ENCODE results near the gene TRMT11. TPM values are rescaled to one million over a fixed set of nuclear protein-coding genes. Genes with fewer than 3 reads are reported as not detected.

Gene TRMT11
- polyA plus RNA-seq, 1 donor (not counting 4 experiments of a cell fraction or from before 2014, with no cell fraction given): 23.0 TPM

DNA sequence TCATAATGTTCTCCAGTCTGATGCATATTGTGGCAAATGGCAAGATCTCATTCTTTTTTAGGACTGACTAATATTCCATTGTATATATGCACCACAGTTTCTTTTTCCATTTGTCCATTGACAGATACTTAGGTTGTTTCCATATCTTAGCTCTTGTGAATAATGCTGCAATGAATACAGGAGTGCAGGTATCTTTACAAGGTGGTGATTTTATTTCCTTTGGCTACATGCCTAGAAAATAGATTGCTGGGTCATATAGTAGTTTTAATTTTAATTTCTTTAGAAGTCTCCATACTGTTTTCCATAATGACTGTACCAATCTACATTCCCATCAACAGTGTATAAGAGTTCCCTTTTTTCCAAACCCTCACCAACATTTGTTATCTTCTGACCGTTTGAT, 97.5 kb downstream of the TRMT11 start:
- DNase-seq (ENCODE audit: low read depth, low spot score): no peak
- H4K20me1 ChIP-seq (ENCODE audit: control insufficient read depth, extremely low read depth, insufficient read depth, low read length): no peaks in the 10 kb centered on the region
- no peaks in the 10 kb centered on the region for H3K4me1 ChIP-seq (ENCODE audit: control insufficient read depth, extremely low read depth, insufficient read depth, low read length)
- no peaks in the 10 kb centered on the region for H3K36me3 ChIP-seq (ENCODE audit: control insufficient read depth in 2 of 2, extremely low read depth in 1 of 2, insufficient read depth in 2 of 2, low read length in 2 of 2)
- H3K27ac ChIP-seq (ENCODE audit: control insufficient read depth, insufficient read depth, low read length): no peak overlapping the region
- no peaks in the 10 kb centered on the region for H3K79me2 ChIP-seq (ENCODE audit: control insufficient read depth, insufficient read depth, low read length)
- H3K9me3 ChIP-seq (ENCODE audit: control insufficient read depth, low read depth, low read length): no peaks in the 10 kb centered on the region
- TF ChIP-seq, protein P1, sequence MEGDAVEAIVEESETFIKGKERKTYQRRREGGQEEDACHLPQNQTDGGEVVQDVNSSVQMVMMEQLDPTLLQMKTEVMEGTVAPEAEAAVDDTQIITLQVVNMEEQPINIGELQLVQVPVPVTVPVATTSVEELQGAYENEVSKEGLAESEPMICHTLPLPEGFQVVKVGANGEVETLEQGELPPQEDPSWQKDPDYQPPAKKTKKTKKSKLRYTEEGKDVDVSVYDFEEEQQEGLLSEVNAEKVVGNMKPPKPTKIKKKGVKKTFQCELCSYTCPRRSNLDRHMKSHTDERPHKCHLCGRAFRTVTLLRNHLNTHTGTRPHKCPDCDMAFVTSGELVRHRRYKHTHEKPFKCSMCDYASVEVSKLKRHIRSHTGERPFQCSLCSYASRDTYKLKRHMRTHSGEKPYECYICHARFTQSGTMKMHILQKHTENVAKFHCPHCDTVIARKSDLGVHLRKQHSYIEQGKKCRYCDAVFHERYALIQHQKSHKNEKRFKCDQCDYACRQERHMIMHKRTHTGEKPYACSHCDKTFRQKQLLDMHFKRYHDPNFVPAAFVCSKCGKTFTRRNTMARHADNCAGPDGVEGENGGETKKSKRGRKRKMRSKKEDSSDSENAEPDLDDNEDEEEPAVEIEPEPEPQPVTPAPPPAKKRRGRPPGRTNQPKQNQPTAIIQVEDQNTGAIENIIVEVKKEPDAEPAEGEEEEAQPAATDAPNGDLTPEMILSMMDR (optimal IDR thresholded peaks at IDR 0.05 in 1 of 3, IDR thresholded peaks at IDR 0.05 in 1 of 3, conservative IDR thresholded peaks at IDR 0.05 in 1 of 3; ENCODE audit: extremely low read depth in 1 of 3, insufficient read depth in 2 of 3, low read length in 3 of 3): no peak
- TF ChIP-seq EZH2 (IDR thresholded peaks at IDR 0.05; ENCODE audit: low read length): no peak
- H2AFZ ChIP-seq (ENCODE audit: control insufficient read depth, low read length): no peak overlapping the region
- no peaks in the 10 kb centered on the region for H3K27me3 ChIP-seq (ENCODE audit: control insufficient read depth, extremely low read depth, insufficient read depth, low read length)
- no peaks in the 10 kb centered on the region for H3K9me1 ChIP-seq (ENCODE audit: control insufficient read depth, extremely low read depth, insufficient read depth, low read length)
- no peak overlapping the region for H3K4me2 ChIP-seq (ENCODE audit: control insufficient read depth, extremely low read depth, insufficient read depth, low read depth, low read length)
- H3K9ac ChIP-seq (ENCODE audit: control insufficient read depth, extremely low read depth, insufficient read depth, low read length): no peak overlapping the region
- no peak overlapping the region for H3K4me3 ChIP-seq (ENCODE audit: control insufficient read depth in 2 of 3, extremely low read depth in 1 of 3, insufficient read depth in 2 of 3, low read depth in 1 of 3, low read length in 3 of 3)
- FAIRE-seq: no peak
- dilution Hi-C loops (cut with MboI; ENCODE audit: extremely low pct_ligation_motif_present, low sequenced_read_pairs): no loop called here

DNA sequence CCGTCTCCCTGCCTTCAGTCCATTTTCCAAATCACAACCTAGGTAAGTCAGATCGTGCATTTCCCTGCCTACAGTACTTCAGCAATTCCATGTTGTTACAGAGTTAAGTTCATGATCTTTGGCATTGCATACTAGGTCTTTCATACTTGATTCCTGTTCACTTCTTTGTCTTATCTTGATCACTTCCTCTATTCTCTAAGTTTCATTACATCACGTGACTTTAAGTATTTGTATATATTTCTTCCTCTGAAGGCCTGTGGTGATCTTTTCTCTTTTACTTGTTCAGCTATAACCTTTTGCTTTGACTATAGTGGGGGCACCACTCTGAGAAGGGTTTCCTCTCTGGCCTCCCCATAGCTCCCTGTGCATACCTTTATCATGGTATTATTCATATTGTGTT, 100.2 kb downstream of the TRMT11 start:
- Histone ChIP-seq H3K27ac (ENCODE audit: control insufficient read depth, insufficient read depth, low read length) (no peak overlapping the region), H3K79me2 (ENCODE audit: control insufficient read depth, insufficient read depth, low read length) (no peaks in the 10 kb centered on the region), H3K4me2 (ENCODE audit: control insufficient read depth, extremely low read depth, insufficient read depth, low read depth, low read length) (no peak overlapping the region), H3K9me3 (ENCODE audit: control insufficient read depth, low read depth, low read length) (no peaks in the 10 kb centered on the region), H4K20me1 (ENCODE audit: control insufficient read depth, extremely low read depth, insufficient read depth, low read length) (no peaks in the 10 kb centered on the region), H3K9me1 (ENCODE audit: control insufficient read depth, extremely low read depth, insufficient read depth, low read length) (no peaks in the 10 kb centered on the region), H3K27me3 (ENCODE audit: control insufficient read depth, extremely low read depth, insufficient read depth, low read length) (no peaks in the 10 kb centered on the region), H3K4me1 (ENCODE audit: control insufficient read depth, extremely low read depth, insufficient read depth, low read length) (no peaks in the 10 kb centered on the region), H3K36me3 (ENCODE audit: control insufficient read depth in 2 of 2, extremely low read depth in 1 of 2, insufficient read depth in 2 of 2, low read length in 2 of 2) (no peaks in the 10 kb centered on the region), H2AFZ (ENCODE audit: control insufficient read depth, low read length) (no peak overlapping the region), H3K4me3 (ENCODE audit: control insufficient read depth in 2 of 3, extremely low read depth in 1 of 3, insufficient read depth in 2 of 3, low read depth in 1 of 3, low read length in 3 of 3) (no peak overlapping the region), H3K9ac (ENCODE audit: control insufficient read depth, extremely low read depth, insufficient read depth, low read length) (no peak overlapping the region)
- FAIRE-seq: no peak
- TF ChIP-seq EZH2 (IDR thresholded peaks at IDR 0.05; ENCODE audit: low read length): no peak
- TF ChIP-seq, protein P1 (optimal IDR thresholded peaks at IDR 0.05 in 1 of 3, IDR thresholded peaks at IDR 0.05 in 1 of 3, conservative IDR thresholded peaks at IDR 0.05 in 1 of 3; ENCODE audit: extremely low read depth in 1 of 3, insufficient read depth in 2 of 3, low read length in 3 of 3): no peak
- DNase-seq (ENCODE audit: low read depth, low spot score): no peak
- dilution Hi-C loops (cut with MboI; ENCODE audit: extremely low pct_ligation_motif_present, low sequenced_read_pairs): no loop called here

Small RNA genes lying within 50 kb of the gene (small RNA-seq; reads per million reads assigned to genes)
- gene RNA5SP216 (ENCODE audit: insufficient read length in 3 of 3, low read depth in 3 of 3, low replicate concordance in 1 of 3): 0 reads per million in 3 experiments

Other genes starting within 250 kb of the TRMT11 start
- gene HEY2, start 236.9 kb upstream of the TRMT11 start, polyA plus RNA-seq: not detected in 3 replicates
- 6.8 to 23.5 TPM (median 20.5 TPM) in 3 replicates for gene NCOA7, start 195.6 kb upstream of the TRMT11 start, polyA plus RNA-seq
- gene HINT3, start 29.8 kb upstream of the TRMT11 start, polyA plus RNA-seq: 1.5 to 3.9 TPM (median 2.9 TPM) in 3 replicates